GM23338 (cell line): ENCODE measurements around the gene TMEM239. TPM values are rescaled to one million over a fixed set of nuclear protein-coding genes. Genes with fewer than 3 reads are reported as not detected.

Experiments
- ATAC-seq: fragments of 200-7000 bp; cut with Tn5 transposase; 3 replicates; pipeline ENCODE4 v1.9.1; 2020
- DNase-seq: peaks from one replicate; pipeline ENCODE4 v3.0.0-alpha.2; 2015; ENCODE audit warnings: low spot score
- H2AFZ ChIP-seq: fragments of 200-600 bp; sonication (generic); 2 replicates; pipeline ENCODE4 v1.8.0; 2016; ENCODE audit warnings: antibody characterized with exemption, mild to moderate bottlenecking, moderate library complexity
- H3F3A ChIP-seq: fragments of 200-600 bp; sonication (generic); replicated peaks from 2 replicates; pipeline ENCODE4 v1.8.0; 2017; ENCODE audit warnings: antibody characterized with exemption, mixed run types, low read depth
- H3K27ac ChIP-seq: fragments of 200-600 bp; sonication (generic); 2 replicates; pipeline ENCODE4 v1.6.1; 2016; ENCODE audit warnings: low read depth
- H3K27me3 ChIP-seq: fragments of 200-600 bp; sonication (generic); 2 replicates; pipeline ENCODE4 v1.8.0; 2016; ENCODE audit warnings: mild to moderate bottlenecking, mixed run types, moderate library complexity; ENCODE audit not compliant: insufficient read depth
- H3K36me3 ChIP-seq: fragments of 200-600 bp; sonication (generic); 2 replicates; pipeline ENCODE4 v1.8.0; 2016; ENCODE audit warnings: mild to moderate bottlenecking; ENCODE audit not compliant: insufficient read depth
- H3K4me1 ChIP-seq: fragments of 200-600 bp; sonication (generic); 2 replicates; pipeline ENCODE4 v1.8.0; 2016; ENCODE audit warnings: mild to moderate bottlenecking, moderate library complexity; ENCODE audit not compliant: insufficient read depth
- H3K4me2 ChIP-seq: fragments of 200-600 bp; sonication (generic); 2 replicates; pipeline ENCODE4 v1.7.1; 2017; ENCODE audit warnings: mixed run types
- H3K4me3 ChIP-seq: fragments of 200-600 bp; sonication (generic); 2 replicates; pipeline ENCODE4 v1.6.1; 2016; ENCODE audit warnings: mixed run types
- H3K79me2 ChIP-seq: fragments of 200-600 bp; sonication (generic); replicated peaks from 2 replicates; pipeline ENCODE4 v1.8.0; 2017; ENCODE audit warnings: mild to moderate bottlenecking; ENCODE audit not compliant: insufficient read depth
- H3K9me2 ChIP-seq: fragments of 200-600 bp; sonication (generic); 2 replicates; pipeline ENCODE4 v1.8.0; 2017; ENCODE audit not compliant: insufficient read depth
- H4K20me1 ChIP-seq: fragments of 200-600 bp; sonication (generic); replicated peaks from 2 replicates; pipeline ENCODE4 v1.8.0; 2017; ENCODE audit warnings: mild to moderate bottlenecking; ENCODE audit not compliant: insufficient read depth
- H3K27ac Mint-ChIP-seq: 2 replicates; pipeline ENCODE4 v1.8.0; 2020; ENCODE audit warnings: inconsistent platforms, mild to moderate bottlenecking, moderate library complexity, mixed read lengths
- H3K27me3 Mint-ChIP-seq: 3 replicates; pipeline ENCODE4 v1.8.0; 2022; ENCODE audit warnings: low read depth, mild to moderate bottlenecking, moderate library complexity, mixed read lengths, inconsistent platforms; ENCODE audit not compliant: insufficient read depth, poor library complexity
- H3K36me3 Mint-ChIP-seq: 3 replicates; pipeline ENCODE4 v1.8.0; 2021; ENCODE audit warnings: low read depth, mild to moderate bottlenecking, inconsistent platforms, moderate library complexity, mixed read lengths
- H3K4me1 Mint-ChIP-seq: 3 replicates; pipeline ENCODE4 v1.8.0; 2020; ENCODE audit warnings: mild to moderate bottlenecking, inconsistent platforms, mixed read lengths
- H3K4me3 Mint-ChIP-seq: 3 replicates; pipeline ENCODE4 v1.8.0; 2021; ENCODE audit warnings: moderate library complexity, mild to moderate bottlenecking, inconsistent platforms, mixed read lengths
- H3K9me3 Mint-ChIP-seq: 3 replicates; pipeline ENCODE4 v1.8.0; 2020; ENCODE audit warnings: moderate library complexity, mild to moderate bottlenecking, inconsistent platforms, mixed read lengths
- CREB1 ChIP-seq: fragments of 250-450 bp; sonication (Bioruptor Pico); IDR thresholded peaks from 2 replicates; pipeline ENCODE4 v1.5.0; 2020; ENCODE audit warnings: low read depth, mild to moderate bottlenecking, moderate library complexity
- EZH2 ChIP-seq: fragments of 200-600 bp; sonication (generic); IDR thresholded peaks from one replicate; pipeline ENCODE4 v1.8.0; 2017; ENCODE audit warnings: antibody characterized with exemption, mild to moderate bottlenecking, low read depth; ENCODE audit not compliant: unreplicated experiment
- EZH2phosphoT487 ChIP-seq: fragments of 200-600 bp; sonication (generic); IDR thresholded peaks from one replicate; pipeline ENCODE4 v1.8.1; 2018; ENCODE audit warnings: antibody characterized with exemption; ENCODE audit not compliant: unreplicated experiment
- JUNB ChIP-seq: IDR thresholded peaks from one replicate; pipeline ENCODE4 v1.6.1; 2016; ENCODE audit warnings: antibody characterized with exemption; ENCODE audit not compliant: unreplicated experiment
- NANOG ChIP-seq: IDR thresholded peaks from 2 replicates; pipeline ENCODE4 v1.6.1; 2016; ENCODE audit warnings: antibody characterized with exemption, borderline replicate concordance
- POLR2AphosphoS5 ChIP-seq: IDR thresholded peaks from 2 replicates; pipeline ENCODE4 v1.6.1; 2016; ENCODE audit warnings: antibody characterized with exemption, low read depth
- REST ChIP-seq: IDR thresholded peaks from one replicate; pipeline ENCODE4 v1.6.1; 2018; ENCODE audit warnings: antibody characterized with exemption; ENCODE audit not compliant: unreplicated experiment
- STAT1 ChIP-seq: IDR thresholded peaks from one replicate; pipeline ENCODE4 v1.6.1; 2016; ENCODE audit warnings: antibody characterized with exemption; ENCODE audit not compliant: unreplicated experiment
- ZNF114 ChIP-seq: fragments of 250-450 bp; sonication (Bioruptor Pico); IDR thresholded peaks from 2 replicates; pipeline ENCODE4 v1.5.0; 2020; ENCODE audit warnings: mild to moderate bottlenecking, moderate library complexity
- ZNF331 ChIP-seq: fragments of 250-450 bp; sonication (Bioruptor Pico); IDR thresholded peaks from 2 replicates; pipeline ENCODE4 v1.5.0; 2020; ENCODE audit warnings: low read depth, mild to moderate bottlenecking, moderate library complexity
- polyA plus RNA-seq: library from polyadenylated mRNA; unstranded; fragments of >200 nt; fragmentation: Nextera tagmentation; extraction: Ambion mirVana; gene quantifications from 2 replicates; pipeline ENCODE4 v1.2.1, GENCODE V29; 2016
- total RNA-seq: library from RNA; depleted of rRNA; stranded (reverse); fragments of >200 nt; shearing (Covaris generic); gene quantifications from 2 replicates; pipeline ENCODE4 v1.2.3, GENCODE V29; 2014
- TF ChIP-seq, protein P1 (sequence below), 2 experiments: fragments of 200-600 bp in 1 of 2; sonication (generic) in 1 of 2; conservative IDR thresholded peaks; 2 replicates each; pipeline versions ENCODE4 v1.5.1 to v1.6.1; 2016 to 2017; ENCODE audit warnings: antibody characterized with exemption in 2 of 2, low read depth in 2 of 2, mild to moderate bottlenecking in 2 of 2, moderate library complexity in 1 of 2
- TF ChIP-seq, protein P2 (sequence below): fragments of 250-450 bp; sonication (Bioruptor Pico); IDR thresholded peaks from 2 replicates; pipeline ENCODE4 v1.5.0; 2020; ENCODE audit warnings: mild to moderate bottlenecking, moderate library complexity

Gene TMEM239
- total and polyA plus RNA-seq, 2 experiments from 2014 or later, result not detected

DNA sequence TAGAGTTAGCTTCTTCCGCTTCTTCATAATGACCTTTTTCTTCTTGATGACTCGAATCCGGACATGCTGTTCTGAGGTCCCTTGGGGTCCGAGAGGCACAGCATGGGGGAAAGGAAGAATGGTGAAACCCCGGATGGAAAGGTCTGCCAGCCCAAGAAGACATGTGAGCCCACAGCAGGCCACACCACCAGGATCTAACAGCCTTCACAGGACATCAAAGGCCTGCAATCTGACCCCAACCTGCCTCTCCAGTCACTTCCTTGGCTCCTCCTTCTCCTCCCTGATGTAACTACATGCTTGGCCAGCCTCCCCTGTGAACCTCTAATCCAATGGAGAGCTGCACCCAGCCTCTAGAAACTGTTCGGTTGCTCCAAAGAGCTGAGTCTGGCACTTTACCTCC, 17.4 kb upstream of the TMEM239 start:
- Histone ChIP-seq H3K4me1 (peaks cover 19% of the 10 kb centered on the region; the same call in 1 of the 2 replicates), H3K79me2 (no peaks in the 10 kb centered on the region), H3K27ac (no peak overlapping the region), H3K4me3 (peak overlapping the region; percentile 79; the same call in 1 of the 2 replicates), H3K9me2 (no peaks in the 10 kb centered on the region), H3F3A (0 out of 2 replicates have a peak, but pooled peaks cover 4% of the 10 kb centered on the region), H3K36me3 (no peaks in the 10 kb centered on the region), H2AFZ (no peak overlapping the region; the same call in 1 of the 2 replicates), H3K27me3 (peaks cover 49% of the 10 kb centered on the region), H4K20me1 (peaks cover 3% of the 10 kb centered on the region; the same call in 1 of the 2 replicates), H3K4me2 (peak overlapping the region; percentile 98; the same call in 1 of the 2 replicates)
- peak; percentile 45 for DNase-seq
- no peak for TF ChIP-seq POLR2AphosphoS5
- no peak for TF ChIP-seq JUNB
- TF ChIP-seq EZH2phosphoT487, result no peak
- TF ChIP-seq, protein P1, sequence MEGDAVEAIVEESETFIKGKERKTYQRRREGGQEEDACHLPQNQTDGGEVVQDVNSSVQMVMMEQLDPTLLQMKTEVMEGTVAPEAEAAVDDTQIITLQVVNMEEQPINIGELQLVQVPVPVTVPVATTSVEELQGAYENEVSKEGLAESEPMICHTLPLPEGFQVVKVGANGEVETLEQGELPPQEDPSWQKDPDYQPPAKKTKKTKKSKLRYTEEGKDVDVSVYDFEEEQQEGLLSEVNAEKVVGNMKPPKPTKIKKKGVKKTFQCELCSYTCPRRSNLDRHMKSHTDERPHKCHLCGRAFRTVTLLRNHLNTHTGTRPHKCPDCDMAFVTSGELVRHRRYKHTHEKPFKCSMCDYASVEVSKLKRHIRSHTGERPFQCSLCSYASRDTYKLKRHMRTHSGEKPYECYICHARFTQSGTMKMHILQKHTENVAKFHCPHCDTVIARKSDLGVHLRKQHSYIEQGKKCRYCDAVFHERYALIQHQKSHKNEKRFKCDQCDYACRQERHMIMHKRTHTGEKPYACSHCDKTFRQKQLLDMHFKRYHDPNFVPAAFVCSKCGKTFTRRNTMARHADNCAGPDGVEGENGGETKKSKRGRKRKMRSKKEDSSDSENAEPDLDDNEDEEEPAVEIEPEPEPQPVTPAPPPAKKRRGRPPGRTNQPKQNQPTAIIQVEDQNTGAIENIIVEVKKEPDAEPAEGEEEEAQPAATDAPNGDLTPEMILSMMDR (conservative IDR thresholded peaks at IDR 0.05; ENCODE audit: low read depth in 2 of 2), result no peak
- no peak for TF ChIP-seq CREB1 (CRISPR knock-in tag)
- TF ChIP-seq ZNF114, result no peak
- TF ChIP-seq NANOG, result no peak
- no peak for TF ChIP-seq REST
- TF ChIP-seq, protein P2, sequence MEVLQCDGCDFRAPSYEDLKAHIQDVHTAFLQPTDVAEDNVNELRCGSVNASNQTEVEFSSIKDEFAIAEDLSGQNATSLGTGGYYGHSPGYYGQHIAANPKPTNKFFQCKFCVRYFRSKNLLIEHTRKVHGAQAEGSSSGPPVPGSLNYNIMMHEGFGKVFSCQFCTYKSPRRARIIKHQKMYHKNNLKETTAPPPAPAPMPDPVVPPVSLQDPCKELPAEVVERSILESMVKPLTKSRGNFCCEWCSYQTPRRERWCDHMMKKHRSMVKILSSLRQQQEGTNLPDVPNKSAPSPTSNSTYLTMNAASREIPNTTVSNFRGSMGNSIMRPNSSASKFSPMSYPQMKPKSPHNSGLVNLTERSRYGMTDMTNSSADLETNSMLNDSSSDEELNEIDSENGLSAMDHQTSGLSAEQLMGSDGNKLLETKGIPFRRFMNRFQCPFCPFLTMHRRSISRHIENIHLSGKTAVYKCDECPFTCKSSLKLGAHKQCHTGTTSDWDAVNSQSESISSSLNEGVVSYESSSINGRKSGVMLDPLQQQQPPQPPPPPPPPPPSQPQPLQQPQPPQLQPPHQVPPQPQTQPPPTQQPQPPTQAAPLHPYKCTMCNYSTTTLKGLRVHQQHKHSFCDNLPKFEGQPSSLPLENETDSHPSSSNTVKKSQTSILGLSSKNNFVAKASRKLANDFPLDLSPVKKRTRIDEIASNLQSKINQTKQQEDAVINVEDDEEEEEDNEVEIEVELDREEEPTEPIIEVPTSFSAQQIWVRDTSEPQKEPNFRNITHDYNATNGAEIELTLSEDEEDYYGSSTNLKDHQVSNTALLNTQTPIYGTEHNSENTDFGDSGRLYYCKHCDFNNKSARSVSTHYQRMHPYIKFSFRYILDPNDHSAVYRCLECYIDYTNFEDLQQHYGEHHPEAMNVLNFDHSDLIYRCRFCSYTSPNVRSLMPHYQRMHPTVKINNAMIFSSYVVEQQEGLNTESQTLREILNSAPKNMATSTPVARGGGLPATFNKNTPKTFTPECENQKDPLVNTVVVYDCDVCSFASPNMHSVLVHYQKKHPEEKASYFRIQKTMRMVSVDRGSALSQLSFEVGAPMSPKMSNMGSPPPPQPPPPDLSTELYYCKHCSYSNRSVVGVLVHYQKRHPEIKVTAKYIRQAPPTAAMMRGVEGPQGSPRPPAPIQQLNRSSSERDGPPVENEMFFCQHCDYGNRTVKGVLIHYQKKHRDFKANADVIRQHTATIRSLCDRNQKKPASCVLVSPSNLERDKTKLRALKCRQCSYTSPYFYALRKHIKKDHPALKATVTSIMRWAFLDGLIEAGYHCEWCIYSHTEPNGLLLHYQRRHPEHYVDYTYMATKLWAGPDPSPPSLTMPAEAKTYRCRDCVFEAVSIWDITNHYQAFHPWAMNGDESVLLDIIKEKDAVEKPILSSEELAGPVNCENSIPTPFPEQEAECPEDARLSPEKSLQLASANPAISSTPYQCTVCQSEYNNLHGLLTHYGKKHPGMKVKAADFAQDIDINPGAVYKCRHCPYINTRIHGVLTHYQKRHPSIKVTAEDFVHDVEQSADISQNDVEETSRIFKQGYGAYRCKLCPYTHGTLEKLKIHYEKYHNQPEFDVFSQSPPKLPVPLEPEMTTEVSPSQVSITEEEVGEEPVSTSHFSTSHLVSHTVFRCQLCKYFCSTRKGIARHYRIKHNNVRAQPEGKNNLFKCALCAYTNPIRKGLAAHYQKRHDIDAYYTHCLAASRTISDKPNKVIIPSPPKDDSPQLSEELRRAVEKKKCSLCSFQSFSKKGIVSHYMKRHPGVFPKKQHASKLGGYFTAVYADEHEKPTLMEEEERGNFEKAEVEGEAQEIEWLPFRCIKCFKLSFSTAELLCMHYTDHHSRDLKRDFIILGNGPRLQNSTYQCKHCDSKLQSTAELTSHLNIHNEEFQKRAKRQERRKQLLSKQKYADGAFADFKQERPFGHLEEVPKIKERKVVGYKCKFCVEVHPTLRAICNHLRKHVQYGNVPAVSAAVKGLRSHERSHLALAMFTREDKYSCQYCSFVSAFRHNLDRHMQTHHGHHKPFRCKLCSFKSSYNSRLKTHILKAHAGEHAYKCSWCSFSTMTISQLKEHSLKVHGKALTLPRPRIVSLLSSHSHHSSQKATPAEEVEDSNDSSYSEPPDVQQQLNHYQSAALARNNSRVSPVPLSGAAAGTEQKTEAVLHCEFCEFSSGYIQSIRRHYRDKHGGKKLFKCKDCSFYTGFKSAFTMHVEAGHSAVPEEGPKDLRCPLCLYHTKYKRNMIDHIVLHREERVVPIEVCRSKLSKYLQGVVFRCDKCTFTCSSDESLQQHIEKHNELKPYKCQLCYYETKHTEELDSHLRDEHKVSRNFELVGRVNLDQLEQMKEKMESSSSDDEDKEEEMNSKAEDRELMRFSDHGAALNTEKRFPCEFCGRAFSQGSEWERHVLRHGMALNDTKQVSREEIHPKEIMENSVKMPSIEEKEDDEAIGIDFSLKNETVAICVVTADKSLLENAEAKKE (CRISPR knock-in tag), result no peak
- TF ChIP-seq STAT1, result no peak
- no peak for TF ChIP-seq ZNF331 (CRISPR knock-in tag)
- no peak for TF ChIP-seq EZH2
- Mint-ChIP-seq H3K27ac (no peak overlapping the region), H3K4me1 (peaks cover 26% of the 10 kb centered on the region), H3K4me3 (peak overlapping the region; percentile 97), H3K27me3 (peaks cover 42% of the 10 kb centered on the region), H3K9me3 (no peaks in the 10 kb centered on the region), H3K36me3 (peaks cover 33% of the 10 kb centered on the region)
- ATAC-seq, result peak; percentile 13
